SK-N-SH (cell line): ENCODE data around the gene DNAJC25.

Experiments used
- CTCF ChIP-seq: fragments of 200-600 bp; sonication (generic); IDR thresholded peaks from 2 replicates; pipeline ENCODE4 v1.6.1; 2017; ENCODE audit warnings: antibody characterized with exemption, mild to moderate bottlenecking, moderate library complexity
- ELF1 ChIP-seq: IDR thresholded peaks from 2 replicates; pipeline ENCODE4 v1.4.0; 2012
- EP300 ChIP-seq, 2 experiments: IDR thresholded peaks; 2 replicates each; pipeline versions ENCODE4 v1.4.0 to v1.6.1; 2012; ENCODE audit warnings: borderline replicate concordance in 1 of 2, low read depth in 1 of 2, low read length in 1 of 2
- MAX ChIP-seq: IDR thresholded peaks from 2 replicates; pipeline ENCODE4 v1.4.0; 2012; ENCODE audit warnings: low read depth
- MEF2A ChIP-seq: IDR thresholded peaks from 2 replicates; pipeline ENCODE4 v1.4.0; 2012; ENCODE audit warnings: low read depth, borderline replicate concordance
- POLR2AphosphoS5 ChIP-seq: IDR thresholded peaks from 2 replicates; pipeline ENCODE4 v1.6.1; 2012; ENCODE audit warnings: low read depth, low read length
- REST ChIP-seq: IDR thresholded peaks from 2 replicates; pipeline ENCODE4 v1.6.1; 2012; ENCODE audit warnings: mild to moderate bottlenecking, low read depth, low read length, moderate library complexity
- TAF1 ChIP-seq: IDR thresholded peaks from 2 replicates; pipeline ENCODE4 v1.6.1; 2012; ENCODE audit warnings: low read depth, mild to moderate bottlenecking, low read length, moderate library complexity, borderline replicate concordance
- USF2 ChIP-seq: fragments of 150-350 bp; IDR thresholded peaks from 2 replicates; pipeline ENCODE4 v1.6.1; 2017; ENCODE audit warnings: antibody characterized with exemption, low read length, low read depth, borderline replicate concordance
- YY1 ChIP-seq: IDR thresholded peaks from 2 replicates; pipeline ENCODE4 v1.4.0; 2012; ENCODE audit warnings: low read depth, mild to moderate bottlenecking

GRCh38 chr9:111657051-111657450 lies 25.9 kb downstream of the DNAJC25 start:
- no peak for TF ChIP-seq EP300 (IDR thresholded peaks at IDR 0.05; ENCODE audit: borderline replicate concordance in 1 of 2, low read depth in 1 of 2, low read length in 1 of 2)
- TF ChIP-seq USF2: no peak
- TF ChIP-seq POLR2AphosphoS5: no peak
- no peak for TF ChIP-seq CTCF
- no peak for TF ChIP-seq TAF1
- no peak for TF ChIP-seq REST
- TF ChIP-seq MAX: no peak
- TF ChIP-seq YY1: no peak
- no peak for TF ChIP-seq ELF1
- TF ChIP-seq MEF2A: no peak
